ENCODE results near the gene SLC12A7.

The SLC12A7 gene

DNA sequence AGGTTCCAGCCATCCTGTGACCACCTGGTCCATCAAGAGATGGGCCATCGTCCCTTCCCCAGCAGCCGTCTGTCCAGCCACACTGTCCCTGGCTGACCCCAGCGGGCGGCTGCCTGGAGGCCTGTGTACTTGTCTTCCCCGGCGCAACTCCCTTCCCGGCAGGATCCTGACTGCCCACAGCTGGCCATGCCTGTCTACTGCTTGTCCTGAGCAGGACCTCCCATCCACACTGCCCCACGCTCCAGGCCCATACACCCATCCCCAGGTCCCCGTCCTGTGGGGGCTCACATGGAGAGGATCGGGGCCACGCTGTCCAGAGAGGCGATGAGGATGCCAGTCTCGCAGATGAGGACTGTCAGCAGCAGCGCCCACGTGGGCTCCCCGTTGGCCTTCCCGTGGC lies 35.5 kb downstream of the SLC12A7 start:
- Histone ChIP-seq H2AFZ (ENCODE audit: insufficient read depth, low read length, poor library complexity) (no peak overlapping the region), H3K4me3 (ENCODE audit: low read depth, low read length) (no peak overlapping the region), H4K8ac (ENCODE audit: low read depth, low read length) (no peak overlapping the region), H3K36me3 (ENCODE audit: control insufficient read depth in 1 of 2, insufficient read depth in 2 of 2, low read length in 2 of 2) (peaks cover 13 to 15% of the 10 kb centered on the region in 2 experiments), H3K79me2 (ENCODE audit: control insufficient read depth, insufficient read depth, low read length, poor library complexity) (no peaks in the 10 kb centered on the region), H3K4me2 (ENCODE audit: low read length) (no peak overlapping the region), H3K4ac (ENCODE audit: low read depth, low read length) (no peak overlapping the region), H3K18ac (ENCODE audit: low read length) (no peak overlapping the region), H3K27ac (ENCODE audit: low read depth, low read length) (no peak overlapping the region), H3K79me1 (ENCODE audit: low read length) (no peaks in the 10 kb centered on the region), H3K14ac (ENCODE audit: low read length) (no peak overlapping the region), H3K4me1 (ENCODE audit: control insufficient read depth in 1 of 2, insufficient read depth in 2 of 2, low read length in 2 of 2) (no peaks in the 10 kb centered on the region), H2BK120ac (ENCODE audit: insufficient read depth, low read length, poor library complexity) (no peak overlapping the region), H3K27me3 (ENCODE audit: insufficient read depth, low read length) (no peaks in the 10 kb centered on the region), H2AK5ac (ENCODE audit: low read length) (no peak overlapping the region), H2BK5ac (ENCODE audit: low read depth, low read length, poor library complexity) (no peak overlapping the region), H3K23ac (ENCODE audit: low read length) (no peak overlapping the region), H3K9ac (ENCODE audit: low read length) (no peak overlapping the region), H3K9me3 (ENCODE audit: insufficient read depth, low read depth, low read length) (peaks cover 2% of the 10 kb centered on the region), H4K91ac (ENCODE audit: low read depth, low read length) (no peak overlapping the region), H2BK12ac (ENCODE audit: low read length) (no peak overlapping the region), H4K12ac (ENCODE audit: low read depth, low read length) (no peak overlapping the region)
- no peak for DNase-seq
- no CpG with 5 or more reads among the region's 17 CpGs for WGBS (ENCODE audit: extremely low coverage, insufficient coverage, insufficient read length)

DNA sequence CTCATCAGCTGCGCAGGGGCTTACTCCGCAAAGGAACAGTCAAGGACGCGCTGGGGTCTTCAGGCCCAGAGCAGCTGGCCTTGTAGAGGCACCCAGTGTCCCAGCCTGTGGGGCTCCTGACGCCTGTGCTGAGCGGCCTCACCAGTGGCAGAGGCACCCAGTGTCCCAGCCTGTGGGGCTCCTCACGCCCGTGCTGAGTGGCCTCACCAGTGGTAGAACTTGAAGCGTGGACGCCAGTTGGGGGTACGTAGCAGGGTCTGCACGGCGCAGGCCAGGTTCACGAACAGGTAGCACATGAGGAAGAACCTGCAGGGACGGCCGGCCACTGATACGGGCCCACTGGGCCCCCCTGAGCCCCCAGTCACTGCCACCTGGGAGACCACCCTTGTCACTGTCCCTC lies 35.9 kb downstream of the SLC12A7 start:
- Histone ChIP-seq H4K8ac (ENCODE audit: low read depth, low read length) (no peak overlapping the region), H3K14ac (ENCODE audit: low read length) (no peak overlapping the region), H3K4ac (ENCODE audit: low read depth, low read length) (no peak overlapping the region), H3K79me1 (ENCODE audit: low read length) (no peaks in the 10 kb centered on the region), H2BK12ac (ENCODE audit: low read length) (no peak overlapping the region), H2BK120ac (ENCODE audit: insufficient read depth, low read length, poor library complexity) (no peak overlapping the region), H2AFZ (ENCODE audit: insufficient read depth, low read length, poor library complexity) (no peak overlapping the region), H3K23ac (ENCODE audit: low read length) (no peak overlapping the region), H4K12ac (ENCODE audit: low read depth, low read length) (no peak overlapping the region), H3K4me1 (ENCODE audit: control insufficient read depth in 1 of 2, insufficient read depth in 2 of 2, low read length in 2 of 2) (no peaks in the 10 kb centered on the region), H3K36me3 (ENCODE audit: control insufficient read depth in 1 of 2, insufficient read depth in 2 of 2, low read length in 2 of 2) (peaks cover 13 to 15% of the 10 kb centered on the region in 2 experiments), H3K27ac (ENCODE audit: low read depth, low read length) (no peak overlapping the region), H3K9me3 (ENCODE audit: insufficient read depth, low read depth, low read length) (peaks cover 2% of the 10 kb centered on the region), H3K4me2 (ENCODE audit: low read length) (no peak overlapping the region), H2BK5ac (ENCODE audit: low read depth, low read length, poor library complexity) (no peak overlapping the region), H3K18ac (ENCODE audit: low read length) (no peak overlapping the region), H3K9ac (ENCODE audit: low read length) (no peak overlapping the region), H4K91ac (ENCODE audit: low read depth, low read length) (no peak overlapping the region), H2AK5ac (ENCODE audit: low read length) (no peak overlapping the region), H3K4me3 (ENCODE audit: low read depth, low read length) (no peak overlapping the region), H3K27me3 (ENCODE audit: insufficient read depth, low read length) (no peaks in the 10 kb centered on the region), H3K79me2 (ENCODE audit: control insufficient read depth, insufficient read depth, low read length, poor library complexity) (no peaks in the 10 kb centered on the region)
- WGBS (ENCODE audit: extremely low coverage, insufficient coverage, insufficient read length), result no CpG with 5 or more reads among the region's 17 CpGs
- DNase-seq, result no peak

DNA sequence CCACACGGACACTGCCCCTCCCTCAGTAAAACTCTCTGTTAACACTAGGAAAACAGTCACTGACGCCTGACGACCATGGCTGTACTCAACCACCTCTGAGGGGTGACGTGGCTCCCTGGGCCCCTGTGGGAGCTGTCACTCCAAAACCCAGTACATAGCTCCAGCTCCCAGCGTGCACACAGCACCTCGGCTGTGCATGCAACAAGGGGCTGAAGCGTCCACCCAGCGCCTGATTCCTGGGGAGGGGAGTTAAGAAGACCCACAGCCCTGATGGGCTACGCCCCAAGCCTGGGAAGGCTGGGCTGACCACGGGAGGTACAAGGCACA lies 36.3 kb downstream of the SLC12A7 start:
- H4K91ac ChIP-seq (ENCODE audit: low read depth, low read length), result no peak overlapping the region
- no peak overlapping the region for H3K18ac ChIP-seq (ENCODE audit: low read length)
- H2BK12ac ChIP-seq (ENCODE audit: low read length), result no peak overlapping the region
- no peaks in the 10 kb centered on the region for H3K79me2 ChIP-seq (ENCODE audit: control insufficient read depth, insufficient read depth, low read length, poor library complexity)
- no peak overlapping the region for H2BK5ac ChIP-seq (ENCODE audit: low read depth, low read length, poor library complexity)
- H3K79me1 ChIP-seq (ENCODE audit: low read length), result no peaks in the 10 kb centered on the region
- H3K14ac ChIP-seq (ENCODE audit: low read length), result no peak overlapping the region
- H4K12ac ChIP-seq (ENCODE audit: low read depth, low read length), result no peak overlapping the region
- H3K36me3 ChIP-seq (ENCODE audit: control insufficient read depth in 1 of 2, insufficient read depth in 2 of 2, low read length in 2 of 2), result peaks cover 13 to 15% of the 10 kb centered on the region in 2 experiments
- no peak overlapping the region for H3K27ac ChIP-seq (ENCODE audit: low read depth, low read length)
- H3K9ac ChIP-seq (ENCODE audit: low read length), result no peak overlapping the region
- no peak overlapping the region for H3K23ac ChIP-seq (ENCODE audit: low read length)
- peaks cover 2% of the 10 kb centered on the region for H3K9me3 ChIP-seq (ENCODE audit: insufficient read depth, low read depth, low read length)
- no peak overlapping the region for H2AFZ ChIP-seq (ENCODE audit: insufficient read depth, low read length, poor library complexity)
- no peaks in the 10 kb centered on the region for H3K27me3 ChIP-seq (ENCODE audit: insufficient read depth, low read length)
- H4K8ac ChIP-seq (ENCODE audit: low read depth, low read length), result no peak overlapping the region
- H2BK120ac ChIP-seq (ENCODE audit: insufficient read depth, low read length, poor library complexity), result no peak overlapping the region
- DNase-seq, result no peak
- H3K4me1 ChIP-seq (ENCODE audit: control insufficient read depth in 1 of 2, insufficient read depth in 2 of 2, low read length in 2 of 2), result no peaks in the 10 kb centered on the region
- no peak overlapping the region for H3K4me2 ChIP-seq (ENCODE audit: low read length)
- H3K4ac ChIP-seq (ENCODE audit: low read depth, low read length), result no peak overlapping the region
- no peak overlapping the region for H3K4me3 ChIP-seq (ENCODE audit: low read depth, low read length)
- WGBS (ENCODE audit: extremely low coverage, insufficient coverage, insufficient read length), result no CpG with 5 or more reads among the region's 10 CpGs
- H2AK5ac ChIP-seq (ENCODE audit: low read length), result no peak overlapping the region

DNA sequence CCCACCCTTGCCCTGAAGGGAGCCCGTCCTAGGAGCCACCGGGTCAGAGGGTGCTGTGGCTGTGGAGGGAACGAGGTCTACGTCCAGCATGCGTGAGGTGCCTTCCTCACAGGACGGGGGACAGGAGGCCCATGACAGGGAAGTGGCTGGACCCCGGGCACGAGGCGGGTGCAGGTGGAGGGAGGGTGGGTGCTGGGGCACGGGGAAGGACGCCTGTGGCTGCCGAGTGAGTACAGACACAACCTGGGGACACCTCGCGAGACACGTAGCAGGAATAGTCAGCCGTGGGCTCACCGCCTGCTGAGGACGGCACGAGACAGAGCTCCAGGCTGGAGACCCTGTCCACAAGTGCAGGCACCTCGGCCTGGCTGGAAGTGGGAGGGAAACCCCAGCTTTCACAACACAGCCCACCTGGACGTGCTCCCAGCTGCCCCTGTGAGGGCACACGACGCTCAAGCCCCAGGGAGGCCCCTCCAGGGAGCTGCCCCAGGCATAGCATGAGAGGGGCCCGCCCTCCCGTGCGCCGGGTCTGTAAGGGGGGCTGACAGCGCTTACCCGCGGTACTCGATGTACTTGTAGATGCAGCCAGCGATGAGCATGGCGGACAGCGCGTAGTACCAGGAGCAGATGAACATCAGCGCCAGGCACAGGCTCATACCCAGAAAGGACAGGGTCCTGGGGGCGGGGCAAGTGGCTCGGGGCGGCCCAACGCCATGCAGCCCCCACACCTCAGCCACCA lies 36.9 kb downstream of the SLC12A7 start:
- Histone ChIP-seq H3K36me3 (ENCODE audit: control insufficient read depth in 1 of 2, insufficient read depth in 2 of 2, low read length in 2 of 2) (peaks cover 13 to 15% of the 10 kb centered on the region in 2 experiments), H3K18ac (ENCODE audit: low read length) (no peak overlapping the region), H2AK5ac (ENCODE audit: low read length) (no peak overlapping the region), H3K4me3 (ENCODE audit: low read depth, low read length) (no peak overlapping the region), H4K91ac (ENCODE audit: low read depth, low read length) (no peak overlapping the region), H3K79me2 (ENCODE audit: control insufficient read depth, insufficient read depth, low read length, poor library complexity) (no peaks in the 10 kb centered on the region), H3K4ac (ENCODE audit: low read depth, low read length) (no peak overlapping the region), H3K79me1 (ENCODE audit: low read length) (no peaks in the 10 kb centered on the region), H2BK12ac (ENCODE audit: low read length) (no peak overlapping the region), H2AFZ (ENCODE audit: insufficient read depth, low read length, poor library complexity) (no peak overlapping the region), H3K27ac (ENCODE audit: low read depth, low read length) (no peak overlapping the region), H3K23ac (ENCODE audit: low read length) (no peak overlapping the region), H3K9me3 (ENCODE audit: insufficient read depth, low read depth, low read length) (peaks cover 2% of the 10 kb centered on the region), H2BK5ac (ENCODE audit: low read depth, low read length, poor library complexity) (no peak overlapping the region), H2BK120ac (ENCODE audit: insufficient read depth, low read length, poor library complexity) (no peak overlapping the region), H4K8ac (ENCODE audit: low read depth, low read length) (no peak overlapping the region), H3K14ac (ENCODE audit: low read length) (no peak overlapping the region), H3K27me3 (ENCODE audit: insufficient read depth, low read length) (no peaks in the 10 kb centered on the region), H3K4me1 (ENCODE audit: control insufficient read depth in 1 of 2, insufficient read depth in 2 of 2, low read length in 2 of 2) (no peaks in the 10 kb centered on the region), H3K9ac (ENCODE audit: low read length) (no peak overlapping the region), H4K12ac (ENCODE audit: low read depth, low read length) (no peak overlapping the region), H3K4me2 (ENCODE audit: low read length) (no peak overlapping the region)
- WGBS (ENCODE audit: extremely low coverage, insufficient coverage, insufficient read length), result no CpG with 5 or more reads among the region's 40 CpGs
- no peak for DNase-seq

Measured in trophoblast cell (in vitro differentiated cells and primary cell).